GM18858 (cell line): ENCODE results near the gene EXD3.
A peak's percentile ranks its signal among the peaks of the same experiment; 100 is the strongest.
"Not testable (repeated sequence)": the region's sequence is repeated elsewhere in the genome, so short reads cannot be mapped to it uniquely, and the experiment has no call there.

Experiments
- ATAC-seq: cut with Tn5 transposase; IDR thresholded peaks from one replicate; pipeline ENCODE4 v1.9.1; 2021; ENCODE audit not compliant: unreplicated experiment

Gene EXD3

DNA sequence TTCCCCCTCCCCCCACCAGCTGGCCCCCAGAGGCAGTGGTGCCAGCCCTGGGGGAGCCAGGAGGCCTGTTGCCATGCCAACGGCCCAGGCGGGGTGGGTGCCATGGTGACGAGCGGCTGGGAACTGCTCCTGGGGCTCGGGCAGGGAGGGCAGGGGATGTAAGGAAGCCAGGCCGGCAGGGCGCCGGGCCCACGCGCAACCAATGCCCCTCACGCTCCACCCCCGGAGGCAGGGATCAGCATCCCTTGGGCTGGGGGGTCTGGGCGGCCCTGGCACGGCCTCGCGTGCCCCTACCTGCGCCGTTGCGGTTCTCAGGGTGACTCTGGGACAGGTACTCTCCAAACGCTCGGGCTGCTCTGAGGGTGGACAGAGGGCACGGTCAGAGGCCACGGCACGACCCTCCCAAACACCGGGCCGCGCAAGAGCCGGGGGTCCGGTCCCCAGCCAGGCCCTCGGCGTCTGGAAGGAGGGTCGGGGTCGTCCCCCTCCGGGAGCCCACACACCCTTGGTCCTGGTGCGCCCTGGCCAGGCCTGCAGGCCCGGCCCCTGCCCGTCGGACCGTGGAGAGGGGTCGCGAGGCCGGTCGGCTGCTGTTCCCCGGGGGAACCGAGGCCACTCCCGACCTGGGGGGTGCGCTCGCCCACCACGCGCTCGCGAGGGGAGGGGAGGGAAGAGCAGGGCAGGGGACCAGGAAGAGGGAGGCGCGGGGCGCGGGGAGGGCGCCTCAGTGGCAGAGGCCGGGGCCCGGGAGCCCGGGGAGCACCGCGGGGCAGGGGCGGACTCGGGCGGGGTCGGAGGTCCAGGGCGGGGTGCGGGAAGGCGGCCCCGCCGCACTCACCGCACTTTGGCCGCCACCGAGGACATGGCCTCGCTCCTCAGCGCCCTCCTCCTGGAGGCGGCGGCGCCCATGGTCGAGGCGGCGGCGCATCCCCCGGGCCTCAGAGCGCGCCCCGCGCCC lies 35.5 kb upstream of the EXD3 start:
- peak; percentile 6 for ATAC-seq

DNA sequence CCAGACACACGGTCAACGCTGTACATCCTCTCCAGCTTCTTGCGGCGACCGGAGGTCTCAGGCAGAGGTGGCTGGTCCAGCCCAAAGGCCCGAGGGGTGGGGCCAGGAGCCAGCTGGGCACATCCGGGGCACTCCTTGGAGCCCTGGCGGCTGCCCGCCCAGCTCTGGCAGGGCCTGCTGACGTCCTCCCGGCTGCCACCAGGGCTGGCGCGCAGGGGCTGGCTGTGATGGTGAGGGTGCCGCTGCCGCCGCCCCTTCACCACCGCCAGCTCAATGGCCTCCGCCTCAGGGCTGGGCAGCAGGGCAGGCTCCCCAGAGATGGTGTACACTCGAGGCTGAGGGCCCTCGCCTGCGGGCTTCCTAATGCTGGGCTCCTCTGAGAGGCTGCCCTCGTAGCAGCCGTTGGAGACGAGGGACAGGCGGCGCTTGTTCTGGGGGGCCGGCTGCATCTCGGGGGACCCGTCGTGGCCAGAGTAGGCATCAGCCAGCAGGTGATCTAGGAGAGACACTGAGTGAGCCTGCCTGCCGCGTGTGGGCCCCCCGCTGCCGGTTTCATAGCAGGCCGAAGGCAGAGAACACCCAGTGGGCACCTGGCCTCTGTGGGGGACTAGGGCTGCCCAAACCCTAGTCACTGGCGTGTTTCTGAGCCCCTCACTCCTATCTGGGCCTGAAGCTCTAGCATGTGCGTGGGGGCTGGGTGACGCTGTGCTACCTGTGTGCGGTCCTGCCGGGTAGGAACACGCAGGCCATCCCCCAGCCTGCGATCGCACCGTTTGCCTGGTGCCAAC lies 34.6 kb upstream of the EXD3 start:
- no peak for ATAC-seq

DNA sequence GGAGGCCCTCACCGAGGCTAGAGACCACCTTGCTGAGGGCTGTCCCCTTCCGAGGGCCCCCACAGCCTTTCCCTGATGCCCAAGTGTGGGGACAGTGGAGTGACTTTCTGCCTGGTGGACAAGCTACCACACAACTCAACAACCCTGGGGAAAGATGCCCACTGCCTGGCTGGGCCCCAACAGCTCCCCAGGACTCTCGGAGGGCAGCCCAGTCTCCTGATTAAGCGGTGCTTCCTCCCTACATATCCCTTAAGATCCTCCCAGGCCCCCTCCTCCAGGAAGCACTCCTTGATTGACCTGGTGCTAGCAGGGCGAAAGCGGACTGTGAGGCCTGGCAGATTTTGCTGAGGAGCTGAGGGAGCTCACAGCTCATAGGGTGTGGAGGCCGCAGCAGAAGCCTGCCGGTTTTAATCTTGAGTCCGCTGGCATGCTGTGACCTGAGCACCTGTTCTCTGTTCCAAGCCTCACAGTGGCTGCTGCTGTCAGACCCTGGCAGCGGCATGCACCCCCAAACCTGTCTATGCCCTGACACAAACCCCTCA lies 34.0 kb upstream of the EXD3 start:
- no peak for ATAC-seq

DNA sequence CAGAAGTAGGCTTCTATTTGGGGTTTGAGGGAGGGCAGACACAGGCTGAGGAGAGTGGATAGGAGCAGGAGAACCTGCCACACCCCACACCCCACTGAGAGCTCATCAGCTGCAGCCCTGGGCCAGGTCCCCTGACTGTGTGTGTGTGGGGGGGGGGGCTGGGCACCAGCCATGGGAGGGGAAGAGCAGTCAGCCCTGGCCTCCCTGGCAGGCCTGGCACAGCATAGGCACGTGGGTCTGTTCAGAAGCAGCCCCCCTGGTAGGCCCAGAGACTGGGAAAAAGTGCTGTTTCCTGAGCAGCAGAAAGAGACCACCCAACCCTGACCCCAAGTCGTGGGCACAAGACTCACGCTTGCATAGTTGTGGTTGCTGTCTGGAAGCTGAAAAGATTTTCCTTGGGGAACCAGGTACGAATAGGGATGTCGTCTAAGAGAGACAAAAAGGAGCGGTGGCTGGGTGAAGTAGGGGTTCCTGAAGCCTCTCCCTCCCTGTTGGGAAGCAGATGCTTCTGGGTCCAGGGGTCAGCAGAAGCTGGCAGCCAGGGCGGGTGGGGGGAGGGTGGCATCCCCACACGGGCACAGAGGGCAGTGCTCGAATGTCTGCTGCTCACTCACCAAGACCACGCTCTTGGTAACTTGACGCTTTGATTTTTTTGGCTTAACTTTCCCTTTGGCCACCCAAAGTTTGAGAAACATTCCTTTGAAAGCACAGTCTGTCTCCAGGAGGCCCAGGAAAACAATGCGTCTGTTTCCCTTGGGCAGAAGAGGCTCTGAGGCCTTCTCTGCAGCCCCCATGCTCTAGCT lies 33.3 kb upstream of the EXD3 start:
- ATAC-seq, result no peak

DNA sequence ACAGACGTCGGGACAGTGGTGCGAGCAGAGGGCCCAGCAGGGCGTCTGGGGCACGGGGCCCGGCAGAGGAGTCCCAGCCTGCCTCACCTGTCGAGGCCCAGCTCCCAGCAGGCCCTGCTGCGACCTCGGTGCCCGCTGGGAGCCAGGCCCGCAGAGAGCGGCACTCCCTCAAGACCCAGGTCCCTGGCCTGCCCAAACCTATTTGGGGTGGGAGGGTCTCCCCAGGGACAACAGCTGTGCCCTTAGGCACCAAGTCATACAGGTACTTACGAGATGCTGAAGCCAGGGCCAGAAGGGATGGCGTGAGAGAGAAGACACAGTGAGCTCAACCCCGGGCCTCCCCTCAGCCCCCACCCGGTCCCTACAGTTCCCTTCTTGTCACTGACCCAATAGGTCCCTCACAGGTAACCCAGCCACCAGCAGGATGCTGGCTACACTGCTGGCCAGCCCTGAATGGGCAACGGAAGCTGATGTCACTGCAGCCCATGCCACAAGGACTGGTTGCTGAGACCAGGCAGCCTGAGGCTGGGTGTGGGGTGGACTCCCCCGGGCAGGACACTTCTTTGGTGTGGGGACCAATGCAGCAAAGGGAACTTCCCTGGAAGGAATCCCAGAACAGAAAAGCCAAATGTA lies 32.5 kb upstream of the EXD3 start:
- no peak for ATAC-seq

- ATAC-seq, result no peak
These were observed 31.8 kb upstream of the EXD3 start for GRCh38 chr9:137454597-137455358.

DNA sequence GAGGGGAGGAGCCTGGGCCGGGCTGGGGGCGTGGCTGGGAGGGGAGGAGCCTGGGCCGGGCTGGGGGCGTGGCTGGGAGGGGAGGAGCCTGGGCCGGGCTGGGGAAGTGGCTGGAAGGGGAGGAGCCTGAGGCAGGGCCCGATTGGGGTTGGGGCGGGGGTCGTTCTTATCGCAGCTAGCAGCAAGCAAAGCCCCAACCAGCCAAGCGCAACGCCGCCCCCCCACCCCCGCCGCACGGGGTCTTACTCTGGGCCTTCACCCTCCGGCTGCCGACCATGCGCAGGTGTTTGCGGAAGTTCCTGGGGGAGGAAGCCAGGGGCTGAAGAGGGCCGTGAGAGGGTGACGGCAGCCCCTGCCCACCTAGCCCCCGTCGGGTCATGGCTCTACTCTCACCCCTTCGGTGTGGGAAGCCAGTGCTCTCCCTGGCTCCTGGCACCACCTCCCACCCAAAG lies 31.2 kb upstream of the EXD3 start:
- ATAC-seq, result no peak

DNA sequence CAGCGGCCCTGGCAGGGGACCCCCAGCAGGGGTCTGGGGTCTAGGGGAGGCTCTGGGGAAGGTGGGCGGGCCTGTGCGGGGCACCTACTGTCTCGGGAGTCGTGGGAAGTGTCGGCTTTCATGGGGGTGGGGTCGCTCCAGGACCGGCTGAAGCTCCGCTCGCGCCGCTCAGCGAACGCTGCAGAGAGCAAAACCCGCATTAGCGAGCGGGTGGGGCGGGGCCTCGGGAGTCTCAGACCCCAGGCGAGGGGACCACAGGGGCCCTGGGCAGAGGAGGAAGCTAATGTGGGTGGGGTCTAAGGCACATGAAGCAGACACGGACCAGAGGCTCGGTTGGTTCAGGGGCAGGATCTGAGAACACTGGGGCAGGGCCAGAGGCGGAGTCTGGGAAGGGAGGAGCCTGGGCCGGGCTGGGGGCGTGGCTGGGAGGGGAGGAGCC lies 30.7 kb upstream of the EXD3 start:
- ATAC-seq, result no peak

DNA sequence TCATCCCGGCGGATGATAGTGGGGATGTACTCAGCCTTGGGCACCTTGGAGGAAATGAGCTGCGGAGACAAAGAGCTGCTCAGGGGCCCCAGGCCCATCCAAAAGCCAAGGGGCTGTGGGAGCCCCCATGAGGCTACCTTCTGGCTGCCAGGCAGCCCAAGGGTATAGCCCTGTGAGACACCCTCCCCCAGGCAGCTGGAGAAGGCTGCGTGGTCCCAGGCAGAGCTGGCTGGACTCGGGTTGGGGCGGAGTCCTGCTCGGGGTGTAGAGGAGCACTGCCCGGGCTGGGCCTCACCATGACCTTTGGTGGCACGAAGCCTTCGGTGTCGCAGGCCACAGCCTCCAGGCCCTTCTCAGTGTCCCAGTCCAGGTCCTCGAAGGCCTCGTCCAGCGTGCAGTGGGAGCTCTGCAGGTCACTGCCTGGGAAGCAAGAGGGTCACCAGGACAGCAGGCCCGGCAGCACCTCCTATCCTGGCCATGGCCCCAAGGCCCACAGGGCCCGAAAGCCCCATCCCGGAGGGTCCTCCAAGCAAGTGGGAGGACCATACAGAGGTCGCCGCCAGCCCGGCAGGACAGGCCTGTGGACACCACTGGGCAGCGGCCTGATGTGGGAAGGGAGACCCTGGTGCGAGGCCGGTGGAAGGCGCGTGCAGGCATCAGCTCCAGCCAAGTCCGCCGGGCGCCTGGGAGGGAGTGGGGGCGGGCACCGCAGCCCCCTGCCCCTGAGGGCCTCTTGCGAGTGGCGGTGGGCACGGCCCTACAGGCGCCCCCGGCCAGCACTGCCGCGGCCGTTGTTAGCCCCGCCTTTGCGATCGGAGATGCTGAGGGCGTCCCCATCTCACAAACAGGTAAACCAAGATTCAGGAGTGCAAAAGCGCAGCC lies 30.0 kb upstream of the EXD3 start:
- no peak for ATAC-seq

DNA sequence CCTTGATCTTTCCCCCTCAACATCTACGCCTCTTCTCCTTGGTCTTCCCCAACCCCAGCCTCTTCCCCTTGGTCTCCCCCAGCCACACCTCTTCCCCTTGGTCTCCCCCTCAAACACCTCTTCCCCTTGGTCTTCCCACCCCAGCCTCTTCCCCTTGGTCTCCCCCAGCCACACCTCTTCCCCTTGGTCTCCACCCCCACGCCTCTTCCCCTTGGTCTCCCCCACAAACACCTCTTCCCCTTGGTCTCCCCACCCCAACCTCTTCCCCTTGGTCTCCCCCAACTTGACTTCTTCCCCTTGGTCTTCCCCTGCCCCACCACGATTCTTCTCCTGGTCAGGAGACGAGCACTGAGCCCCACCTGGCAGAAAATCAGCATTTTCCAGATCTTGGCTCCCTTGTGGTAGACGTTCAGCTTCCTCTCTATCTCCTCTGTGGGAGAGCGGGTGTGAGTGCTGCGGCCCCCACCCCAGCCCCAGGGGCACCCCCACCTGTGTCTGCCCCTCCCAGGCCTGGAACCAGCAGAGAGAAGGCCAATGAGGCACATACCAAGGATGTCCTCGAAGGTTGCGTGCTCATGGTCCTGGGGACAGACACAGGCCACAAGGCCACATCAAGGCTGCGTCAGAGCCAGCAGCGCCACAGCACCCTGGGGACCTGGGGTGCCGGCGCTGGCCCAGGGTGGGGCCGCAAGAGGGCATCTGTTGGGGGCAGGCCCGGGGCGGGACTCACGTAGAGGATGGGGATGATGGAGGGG lies 29.2 kb upstream of the EXD3 start:
- no peak for ATAC-seq

- ATAC-seq, result not testable (repeated sequence)
These were observed 28.5 kb upstream of the EXD3 start for GRCh38 chr9:137451264-137452005.

GRCh38 chr9:137450539-137451222 lies 27.7 kb upstream of the EXD3 start:
- ATAC-seq, result not testable (repeated sequence)

GRCh38 chr9:137449931-137450538 lies 27.1 kb upstream of the EXD3 start:
- no peak for ATAC-seq

DNA sequence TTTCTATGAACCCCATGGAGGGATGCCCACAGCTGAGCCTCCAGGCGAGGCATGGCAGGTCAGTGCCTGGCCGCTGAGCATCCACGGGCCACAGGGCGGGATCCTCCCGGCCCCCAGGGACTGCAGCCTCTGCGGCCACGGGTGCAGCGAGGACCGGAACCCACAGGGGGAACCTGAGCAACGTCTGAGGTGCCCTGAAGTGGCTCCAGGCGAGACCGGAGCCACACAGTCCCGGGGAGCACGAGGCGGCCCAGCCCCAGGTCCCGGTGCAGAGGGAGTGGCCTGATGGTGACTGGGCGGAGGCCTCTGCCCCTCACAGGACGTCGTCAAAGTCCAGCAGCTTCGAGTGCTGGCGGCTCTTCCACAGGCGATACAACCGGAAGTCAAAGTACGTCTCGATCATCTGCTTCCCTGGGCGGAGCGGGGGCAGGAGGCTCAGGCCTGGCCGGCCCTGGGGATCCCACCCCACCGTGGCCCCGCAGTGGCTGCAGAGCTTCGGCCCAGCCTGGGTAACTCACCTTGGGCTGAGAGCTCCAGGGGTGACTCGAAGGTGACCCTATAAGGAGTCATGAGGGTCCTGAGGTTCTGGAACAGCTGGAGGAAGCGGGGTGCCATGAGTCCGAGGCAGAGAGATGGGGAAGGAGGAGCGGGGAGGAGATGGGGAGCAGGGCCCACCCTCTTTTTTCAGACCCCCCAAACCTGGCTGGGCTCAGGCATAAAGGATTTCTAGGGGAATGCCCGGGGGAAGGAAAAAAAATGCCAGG lies 26.3 kb upstream of the EXD3 start:
- no peak for ATAC-seq

- no peak for ATAC-seq
These were observed 25.6 kb upstream of the EXD3 start for GRCh38 chr9:137448602-137448962.
